ENCODE data around the gene DAGLB. TPM values are rescaled to one million over a fixed set of nuclear protein-coding genes. Genes with fewer than 3 reads are reported as not detected.
A peak's percentile ranks its signal among the peaks of the same experiment; 100 is the strongest.

Gene DAGLB
- total RNA-seq, 2 experiments from 2014 or later = 12.4 to 19.5 TPM

GRCh38 chr7:6359734-6360133, 88.0 kb downstream of the DAGLB start:
- Histone ChIP-seq H3K9me3 (ENCODE audit: low read length) (no peaks in the 10 kb centered on the region), H3K4me3 (ENCODE audit: low read depth, low read length, poor library complexity, severe bottlenecking) (no peak overlapping the region), H2AFZ (ENCODE audit: low read length) (peak overlapping the region; percentile 44; the same call in 1 of the 2 replicates), H3K9me2 (ENCODE audit: insufficient read depth, low read length) (no peaks in the 10 kb centered on the region), H3K79me2 (ENCODE audit: insufficient read depth, low read depth, low read length) (no peaks in the 10 kb centered on the region), H3K27ac (ENCODE audit: low read depth, low read length, poor library complexity, severe bottlenecking) (no peak overlapping the region), H3K4me2 (ENCODE audit: low read length) (no peak overlapping the region), H3K4me1 (ENCODE audit: insufficient read depth, low read length, poor library complexity, severe bottlenecking) (no peaks in the 10 kb centered on the region), H3K36me3 (ENCODE audit: insufficient read depth, low read length) (no peaks in the 10 kb centered on the region), H4K20me1 (ENCODE audit: insufficient read depth, low read length) (no peaks in the 10 kb centered on the region)
- ChIA-PET POLR2A (interaction anchor here (0.7 to 2.0 kb wide), 3 partner anchors 9 to 17 kb away, joined by 3 to 14 read pairs (median 7); no protein-coding TSS in a partner anchor), CTCF (ENCODE audit: unreplicated experiment) (interaction anchor here (1.0 to 1.2 kb wide), 2 partner anchors 10 to 29 kb away, joined by 3 read pairs; no protein-coding TSS in a partner anchor)
- intact Hi-C loops (cut with micrococcal nuclease; ENCODE audit: unreplicated experiment) = no loop called here
- TF ChIP-seq CTCF (conservative IDR thresholded peaks at IDR 0.05; ENCODE audit: low read length) = no peak
- TF ChIP-seq EZH2phosphoT487 (IDR thresholded peaks at IDR 0.05; ENCODE audit: borderline replicate concordance, low read depth, low read length) = no peak
- no TSS peak for BruUV-seq (replicated peaks)
- no peak for DNase-seq (ENCODE audit: low spot score)

Other genes starting within 250 kb of the DAGLB start
- gene CYTH3, start 175.3 kb downstream of the DAGLB start, total RNA-seq (2014; rRNA removed; shearing (Covaris generic)) = 3.3 and 3.7 TPM in 2 replicates
- gene CYTH3, start 175.3 kb downstream of the DAGLB start, total RNA-seq (2022) = 4.7 and 5.0 TPM in 2 replicates
- gene FAM220A, start 99.0 kb downstream of the DAGLB start, total RNA-seq (2014; rRNA removed; shearing (Covaris generic)) = 13.9 and 15.8 TPM in 2 replicates
- 20.0 and 28.7 TPM in 2 replicates for gene FAM220A, start 99.0 kb downstream of the DAGLB start, total RNA-seq (2022)
- gene RAC1, start 73.4 kb downstream of the DAGLB start, total RNA-seq (2014; rRNA removed; shearing (Covaris generic)) = 56.1 and 70.6 TPM in 2 replicates
- gene RAC1, start 73.4 kb downstream of the DAGLB start, total RNA-seq (2022) = 211 and 230 TPM in 2 replicates
- gene KDELR2, start 36.2 kb upstream of the DAGLB start, total RNA-seq (2014; rRNA removed; shearing (Covaris generic)) = 23.6 and 30.2 TPM in 2 replicates
- 62.1 and 63.4 TPM in 2 replicates for gene KDELR2, start 36.2 kb upstream of the DAGLB start, total RNA-seq (2022)
- 0.16 and 0.23 TPM in 2 replicates for gene GRID2IP, start 103.5 kb upstream of the DAGLB start, total RNA-seq (2014; rRNA removed; shearing (Covaris generic))
- 0.32 and 0.41 TPM in 2 replicates for gene GRID2IP, start 103.5 kb upstream of the DAGLB start, total RNA-seq (2022)
- 60.7 and 76.4 TPM in 2 replicates for gene ZDHHC4, start 129.5 kb upstream of the DAGLB start, total RNA-seq (2014; rRNA removed; shearing (Covaris generic))
- 92.7 and 110 TPM in 2 replicates for gene ZDHHC4, start 129.5 kb upstream of the DAGLB start, total RNA-seq (2022)
- gene INTS15, start 142.1 kb upstream of the DAGLB start, total RNA-seq (2014; rRNA removed; shearing (Covaris generic)) = 27.2 and 33.0 TPM in 2 replicates
- 38.8 and 40.9 TPM in 2 replicates for gene INTS15, start 142.1 kb upstream of the DAGLB start, total RNA-seq (2022)
- gene ZNF853, start 167.7 kb upstream of the DAGLB start, total RNA-seq (2014; rRNA removed; shearing (Covaris generic)) = 0.60 and 0.77 TPM in 2 replicates
- 0.48 and 0.55 TPM in 2 replicates for gene ZNF853, start 167.7 kb upstream of the DAGLB start, total RNA-seq (2022)
- 17.1 and 18.1 TPM in 2 replicates for gene ZNF316, start 189.4 kb upstream of the DAGLB start, total RNA-seq (2014; rRNA removed; shearing (Covaris generic))
- 34.2 and 37.5 TPM in 2 replicates for gene ZNF316, start 189.4 kb upstream of the DAGLB start, total RNA-seq (2022)

All from OCI-LY7 (cell line).